ENCODE results near the gene IER2. TPM values are rescaled to one million over a fixed set of nuclear protein-coding genes. Genes with fewer than 3 reads are reported as not detected.

Gene IER2
- total RNA-seq, 1 donor from 2014 or later = 13.7 TPM

DNA sequence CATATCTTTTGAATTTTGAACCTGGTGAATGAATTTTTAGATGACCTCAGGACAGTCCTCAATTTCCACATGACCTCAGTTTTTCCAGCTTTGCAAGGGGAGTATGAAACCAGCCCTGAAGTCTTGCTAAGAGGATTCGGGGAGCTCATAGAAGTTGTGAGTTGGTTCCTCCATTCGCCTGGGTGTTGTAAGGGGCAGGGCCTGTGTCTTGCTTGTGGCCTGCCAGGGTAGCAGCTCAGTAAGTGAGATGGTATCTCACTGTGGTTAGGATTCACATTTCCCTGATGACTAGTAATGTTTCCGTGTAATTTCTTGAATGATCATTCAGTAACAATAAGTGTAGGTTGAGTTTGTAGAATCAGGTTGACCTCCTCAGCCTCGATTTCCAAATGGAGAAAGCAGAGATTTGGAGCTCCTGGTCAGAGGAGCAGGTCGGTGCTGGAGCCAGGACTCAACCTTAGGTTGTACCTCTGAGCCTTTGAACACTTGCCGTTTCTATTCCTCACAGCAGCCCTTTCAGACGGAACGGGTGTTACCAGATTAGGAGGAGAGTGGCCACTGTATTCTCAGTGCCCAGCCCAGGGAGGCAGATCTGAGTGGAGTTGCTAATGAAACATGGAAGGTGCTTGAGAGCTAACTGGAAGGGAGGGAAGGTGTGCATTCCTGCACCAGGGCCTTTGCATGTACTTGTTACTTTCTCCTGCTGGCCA, 17.6 kb upstream of the IER2 start:
- Mint-ChIP-seq H3K4me3 (no peak overlapping the region), H3K36me3 (peaks cover 12% of the 10 kb centered on the region), H3K4me1 (peaks cover 13% of the 10 kb centered on the region), H3K27me3 (ENCODE audit: insufficient read depth, low read depth) (peaks cover 3% of the 10 kb centered on the region), H3K9me3 (no peaks in the 10 kb centered on the region), H3K27ac (no peak overlapping the region)
- no peaks in the 10 kb centered on the region for H3K36me3 ChIP-seq
- peaks cover 96% of the 10 kb centered on the region for H4K20me1 ChIP-seq (ENCODE audit: low read depth)
- TF ChIP-seq, protein P1, sequence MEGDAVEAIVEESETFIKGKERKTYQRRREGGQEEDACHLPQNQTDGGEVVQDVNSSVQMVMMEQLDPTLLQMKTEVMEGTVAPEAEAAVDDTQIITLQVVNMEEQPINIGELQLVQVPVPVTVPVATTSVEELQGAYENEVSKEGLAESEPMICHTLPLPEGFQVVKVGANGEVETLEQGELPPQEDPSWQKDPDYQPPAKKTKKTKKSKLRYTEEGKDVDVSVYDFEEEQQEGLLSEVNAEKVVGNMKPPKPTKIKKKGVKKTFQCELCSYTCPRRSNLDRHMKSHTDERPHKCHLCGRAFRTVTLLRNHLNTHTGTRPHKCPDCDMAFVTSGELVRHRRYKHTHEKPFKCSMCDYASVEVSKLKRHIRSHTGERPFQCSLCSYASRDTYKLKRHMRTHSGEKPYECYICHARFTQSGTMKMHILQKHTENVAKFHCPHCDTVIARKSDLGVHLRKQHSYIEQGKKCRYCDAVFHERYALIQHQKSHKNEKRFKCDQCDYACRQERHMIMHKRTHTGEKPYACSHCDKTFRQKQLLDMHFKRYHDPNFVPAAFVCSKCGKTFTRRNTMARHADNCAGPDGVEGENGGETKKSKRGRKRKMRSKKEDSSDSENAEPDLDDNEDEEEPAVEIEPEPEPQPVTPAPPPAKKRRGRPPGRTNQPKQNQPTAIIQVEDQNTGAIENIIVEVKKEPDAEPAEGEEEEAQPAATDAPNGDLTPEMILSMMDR (IDR thresholded peaks at IDR 0.05) = no peak
- no peak for TF ChIP-seq EZH2phosphoT487 (IDR thresholded peaks at IDR 0.05)
- no peak for TF ChIP-seq EZH2 (IDR thresholded peaks at IDR 0.05)
- no peak overlapping the region for H2AFZ ChIP-seq (replicated peaks)
- no peak overlapping the region for H3K4me2 ChIP-seq
- no peak for DNase-seq (ENCODE audit: low spot score)
- H3K9me3 ChIP-seq (ENCODE audit: low read depth) = no peaks in the 10 kb centered on the region
- no peaks in the 10 kb centered on the region for H3F3A ChIP-seq (ENCODE audit: low read depth)
- peaks cover 75% of the 10 kb centered on the region for H3K79me2 ChIP-seq (ENCODE audit: low read depth)
- no peak overlapping the region for H3K4me3 ChIP-seq
- H3K4me1 ChIP-seq = no peaks in the 10 kb centered on the region
- H3K27ac ChIP-seq = no peak overlapping the region
- no peaks in the 10 kb centered on the region for H3K27me3 ChIP-seq
- H3K9ac ChIP-seq = no peak overlapping the region

GRCh38 chr19:13133241-13133870, 16.9 kb upstream of the IER2 start:
- Histone ChIP-seq H3K9me3 (ENCODE audit: low read depth) (no peaks in the 10 kb centered on the region), H3K36me3 (no peaks in the 10 kb centered on the region), H3K27me3 (no peaks in the 10 kb centered on the region), H4K20me1 (ENCODE audit: low read depth) (peaks cover 90% of the 10 kb centered on the region), H3K4me1 (no peaks in the 10 kb centered on the region), H3K79me2 (ENCODE audit: low read depth) (peaks cover 68% of the 10 kb centered on the region), H3K9ac (no peak overlapping the region), H3F3A (ENCODE audit: low read depth) (no peaks in the 10 kb centered on the region), H2AFZ (replicated peaks) (no peak overlapping the region), H3K4me3 (no peak overlapping the region), H3K27ac (no peak overlapping the region), H3K4me2 (no peak overlapping the region)
- peaks cover 5% of the 10 kb centered on the region for H3K27me3 Mint-ChIP-seq (ENCODE audit: insufficient read depth, low read depth)
- no peaks in the 10 kb centered on the region for H3K9me3 Mint-ChIP-seq
- H3K36me3 Mint-ChIP-seq = peaks cover 9% of the 10 kb centered on the region
- H3K27ac Mint-ChIP-seq = no peak overlapping the region
- H3K4me3 Mint-ChIP-seq = no peak overlapping the region
- DNase-seq (ENCODE audit: low spot score) = no peak
- TF ChIP-seq EZH2 (IDR thresholded peaks at IDR 0.05) = no peak
- TF ChIP-seq, protein P1 (IDR thresholded peaks at IDR 0.05) = no peak
- TF ChIP-seq EZH2phosphoT487 (IDR thresholded peaks at IDR 0.05) = no peak
- H3K4me1 Mint-ChIP-seq = peaks cover 6% of the 10 kb centered on the region

GRCh38 chr19:13134626-13135025, 15.6 kb upstream of the IER2 start:
- Histone ChIP-seq H3K9me3 (ENCODE audit: low read depth) (no peaks in the 10 kb centered on the region), H3K4me3 (no peak overlapping the region), H3K27me3 (no peaks in the 10 kb centered on the region), H3K4me2 (no peak overlapping the region), H3F3A (ENCODE audit: low read depth) (no peaks in the 10 kb centered on the region), H3K79me2 (ENCODE audit: low read depth) (peaks cover 55% of the 10 kb centered on the region), H2AFZ (replicated peaks) (no peak overlapping the region), H3K27ac (no peak overlapping the region), H3K4me1 (no peaks in the 10 kb centered on the region), H3K9ac (no peak overlapping the region), H4K20me1 (ENCODE audit: low read depth) (peaks cover 84% of the 10 kb centered on the region), H3K36me3 (no peaks in the 10 kb centered on the region)
- no peak for DNase-seq (ENCODE audit: low spot score)
- Mint-ChIP-seq H3K9me3 (no peaks in the 10 kb centered on the region), H3K27ac (no peak overlapping the region), H3K4me1 (no peaks in the 10 kb centered on the region), H3K4me3 (no peak overlapping the region), H3K27me3 (ENCODE audit: insufficient read depth, low read depth) (peaks cover 5% of the 10 kb centered on the region), H3K36me3 (peaks cover 9% of the 10 kb centered on the region)
- no peak for TF ChIP-seq EZH2 (IDR thresholded peaks at IDR 0.05)
- TF ChIP-seq, protein P1 (IDR thresholded peaks at IDR 0.05) = no peak
- no peak for TF ChIP-seq EZH2phosphoT487 (IDR thresholded peaks at IDR 0.05)
